ENCODE results near the gene OR6S1. TPM values are rescaled to one million over a fixed set of nuclear protein-coding genes. Genes with fewer than 3 reads are reported as not detected.
"Not testable (repeated sequence)": the region's sequence is repeated elsewhere in the genome, so short reads cannot be mapped to it uniquely, and the experiment has no call there.

OR6S1 gene
- total RNA-seq, 2 donors from 2014 or later = not detected

GRCh38 chr14:20603813-20604690, 37.4 kb downstream of the OR6S1 start:
- TF ChIP-seq CTCF (IDR thresholded peaks at IDR 0.05) = no peak
- ATAC-seq (ENCODE audit: insufficient number of reproducible peaks, low FRiP score, low read depth) = no peak

GRCh38 chr14:20602583-20602982, 38.9 kb downstream of the OR6S1 start:
- Histone ChIP-seq H3K4me3 (no peak overlapping the region), H3K27me3 (replicated peaks; ENCODE audit: insufficient read depth) (no peaks in the 10 kb centered on the region), H3K27ac (no peak overlapping the region), H3K9me3 (no peaks in the 10 kb centered on the region), H3K36me3 (no peaks in the 10 kb centered on the region), H3K4me1 (ENCODE audit: control insufficient read depth in 1 of 2, low read depth in 2 of 2) (no peaks in the 10 kb centered on the region)
- ATAC-seq (ENCODE audit: insufficient number of reproducible peaks, low FRiP score, low read depth) = no peak
- no peak for DNase-seq (ENCODE audit: low spot score)
- no peak for TF ChIP-seq CTCF (IDR thresholded peaks at IDR 0.05)

More at GRCh38 chr14:20603813-20604690, 37.4 kb downstream of the OR6S1 start:
- Histone ChIP-seq H3K9me3 (no peaks in the 10 kb centered on the region), H3K36me3 (no peaks in the 10 kb centered on the region), H3K27ac (no peak overlapping the region), H3K4me1 (ENCODE audit: control insufficient read depth in 1 of 2, low read depth in 2 of 2) (no peaks in the 10 kb centered on the region), H3K4me3 (no peak overlapping the region), H3K27me3 (replicated peaks; ENCODE audit: insufficient read depth) (no peaks in the 10 kb centered on the region)
- no peak for DNase-seq (ENCODE audit: low spot score)

- DNase-seq (ENCODE audit: low spot score) (no peak), ATAC-seq (ENCODE audit: insufficient number of reproducible peaks, low FRiP score, low read depth) (no peak)
- Histone ChIP-seq H3K27ac (no peak overlapping the region), H3K27me3 (replicated peaks; ENCODE audit: insufficient read depth) (no peaks in the 10 kb centered on the region), H3K4me3 (no peak overlapping the region), H3K4me1 (ENCODE audit: control insufficient read depth in 1 of 2, low read depth in 2 of 2) (no peaks in the 10 kb centered on the region), H3K9me3 (no peaks in the 10 kb centered on the region), H3K36me3 (no peaks in the 10 kb centered on the region)
- no peak for TF ChIP-seq CTCF (IDR thresholded peaks at IDR 0.05)
Observed at GRCh38 chr14:20601522-20601921, 40.0 kb downstream of the OR6S1 start.

- Histone ChIP-seq H3K4me3 (no peak overlapping the region), H3K4me1 (ENCODE audit: control insufficient read depth in 1 of 2, low read depth in 2 of 2) (no peaks in the 10 kb centered on the region), H3K36me3 (no peaks in the 10 kb centered on the region), H3K27ac (no peak overlapping the region), H3K9me3 (no peaks in the 10 kb centered on the region), H3K27me3 (replicated peaks; ENCODE audit: insufficient read depth) (no peaks in the 10 kb centered on the region)
- ATAC-seq (ENCODE audit: insufficient number of reproducible peaks, low FRiP score, low read depth) (no peak), DNase-seq (ENCODE audit: low spot score) (no peak)
- no peak for TF ChIP-seq CTCF (IDR thresholded peaks at IDR 0.05)
Observed at GRCh38 chr14:20597108-20597507, 44.4 kb downstream of the OR6S1 start.

- H3K4me1 ChIP-seq (ENCODE audit: control insufficient read depth in 1 of 2, low read depth in 2 of 2); DNase-seq (ENCODE audit: low spot score); H3K36me3 ChIP-seq; H3K27ac ChIP-seq; H3K27me3 ChIP-seq (replicated peaks; ENCODE audit: insufficient read depth); ATAC-seq (ENCODE audit: insufficient number of reproducible peaks, low FRiP score, low read depth); H3K4me3 ChIP-seq; H3K9me3 ChIP-seq: not testable (repeated sequence)
Observed at GRCh38 chr14:20595726-20596125, 45.8 kb downstream of the OR6S1 start.

All from thoracic aorta (tissue), 2 donors.